Esophagus (tissue), 2 donors: ENCODE data around the gene MCAT. TPM values are rescaled to one million over a fixed set of nuclear protein-coding genes. Genes with fewer than 3 reads are reported as not detected.

Source experiments
- H3K27ac ChIP-seq, 2 donors: one replicate each; pipeline ENCODE4 v1.5.1; 2013; ENCODE audit warnings: low read depth in 2 of 2, mild to moderate bottlenecking in 2 of 2, inconsistent platforms in 1 of 2, low read length in 1 of 2, moderate library complexity in 1 of 2
- H3K27me3 ChIP-seq, 2 donors: one replicate each; pipeline ENCODE4 v1.6.1; 2013; ENCODE audit warnings: low read length in 2 of 2, control low read depth in 1 of 2, mild to moderate bottlenecking in 1 of 2; ENCODE audit not compliant: insufficient read depth in 2 of 2, control insufficient read depth in 1 of 2
- H3K36me3 ChIP-seq, 2 donors: one replicate each; pipeline ENCODE4 v1.6.1; 2013; ENCODE audit warnings: low read length in 1 of 2; ENCODE audit not compliant: control insufficient read depth in 2 of 2, insufficient read depth in 2 of 2
- H3K4me1 ChIP-seq, 2 donors: one replicate each; pipeline ENCODE4 v1.6.1; 2013; ENCODE audit warnings: low read length in 1 of 2; ENCODE audit not compliant: control insufficient read depth in 2 of 2, insufficient read depth in 2 of 2
- H3K4me3 ChIP-seq, 2 donors: one replicate each; pipeline ENCODE4 v1.5.1; 2013; ENCODE audit warnings: low read length in 2 of 2, mild to moderate bottlenecking in 2 of 2, low read depth in 1 of 2, moderate library complexity in 1 of 2
- H3K9me3 ChIP-seq, 2 donors: one replicate each; pipeline ENCODE4 v1.6.1; 2013; ENCODE audit warnings: mild to moderate bottlenecking in 2 of 2, low read depth in 1 of 2, low read length in 1 of 2, moderate library complexity in 1 of 2; ENCODE audit not compliant: control insufficient read depth in 2 of 2, insufficient read depth in 1 of 2
- WGBS, 2 donors: extraction: QIAGEN DNeasy Blood & Tissue Kit; methylation state at CpG; one replicate each; pipeline ENCODE4 v1.1.7; 2013; 5-methylcytosine and 5-hydroxymethylcytosine counted together
- polyA plus RNA-seq, 2 donors: library from polyadenylated mRNA; stranded (reverse); fragments of 200-250 nt; gene quantifications; one replicate each; pipeline ENCODE4 v1.2.3, GENCODE V29; 2013
- donor health status: healthy with polysubstance abuse.
- donor health status: Bipolar disorder and iron deficiency.

The MCAT gene
- polyA plus RNA-seq, 2 donors: 10.2 to 16.6 TPM

- no peaks in the 10 kb centered on the region for H3K27me3 ChIP-seq
- peaks cover 16 to 52% of the 10 kb centered on the region in 2 donors for H3K36me3 ChIP-seq
- no peaks in the 10 kb centered on the region for H3K9me3 ChIP-seq
- H3K27ac ChIP-seq: no peak overlapping the region
- WGBS, 2 donors: 93 to 94% methylated on average over 10 of the region's 10 CpGs
- no peak overlapping the region for H3K4me3 ChIP-seq
- peaks cover 5 to 30% of the 10 kb centered on the region in 2 donors for H3K4me1 ChIP-seq
These were observed 38.9 kb upstream of the MCAT start for GRCh38 chr22:43182118-43182517.

- 90 to 94% methylated on average over 13 of the region's 13 CpGs for WGBS, 2 donors
- H3K27ac ChIP-seq: no peak overlapping the region
- no peaks in the 10 kb centered on the region for H3K9me3 ChIP-seq
- H3K4me3 ChIP-seq: no peak overlapping the region
- H3K36me3 ChIP-seq: peaks cover 16 to 56% of the 10 kb centered on the region in 2 donors
- no peaks in the 10 kb centered on the region for H3K27me3 ChIP-seq
- peaks cover 5 to 30% of the 10 kb centered on the region in 2 donors for H3K4me1 ChIP-seq
These were observed 38.3 kb upstream of the MCAT start for GRCh38 chr22:43181321-43182076.

DNA sequence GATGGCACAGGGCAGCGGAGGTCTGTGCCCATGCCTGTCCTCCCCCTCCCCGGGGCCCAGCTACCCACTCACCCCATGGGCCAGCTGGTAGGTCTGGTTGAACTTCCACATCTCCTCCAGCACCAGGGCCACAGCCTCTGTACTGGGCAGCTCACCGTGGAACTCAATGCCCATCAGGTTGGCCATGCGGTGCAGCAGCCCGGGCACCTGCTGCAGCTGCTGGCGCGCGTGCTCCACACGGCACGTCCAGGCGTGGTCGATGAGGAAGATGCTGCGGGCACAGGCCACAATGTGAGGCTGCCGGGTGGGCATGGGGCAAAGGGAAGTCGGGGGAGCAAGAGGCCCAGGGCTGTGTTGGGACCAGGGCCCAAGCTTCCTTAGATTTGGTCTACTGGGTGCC lies 37.5 kb upstream of the MCAT start:
- Histone ChIP-seq H3K27me3 (no peaks in the 10 kb centered on the region), H3K4me3 (no peak overlapping the region), H3K36me3 (peaks cover 16 to 60% of the 10 kb centered on the region in 2 donors), H3K4me1 (peaks cover 5 to 32% of the 10 kb centered on the region in 2 donors), H3K27ac (no peak overlapping the region), H3K9me3 (no peaks in the 10 kb centered on the region)
- WGBS, 2 donors: 90 to 98% methylated on average over 15 of the region's 15 CpGs

GRCh38 chr22:43179911-43180195 lies 36.7 kb upstream of the MCAT start:
- no peak overlapping the region for H3K27ac ChIP-seq
- no peaks in the 10 kb centered on the region for H3K27me3 ChIP-seq
- 97 to 98% methylated on average over 15 of the region's 15 CpGs for WGBS, 2 donors
- peaks cover 5 to 28% of the 10 kb centered on the region in 2 donors for H3K4me1 ChIP-seq
- no peaks in the 10 kb centered on the region for H3K9me3 ChIP-seq
- peaks cover 16 to 63% of the 10 kb centered on the region in 2 donors for H3K36me3 ChIP-seq
- H3K4me3 ChIP-seq: no peak overlapping the region

DNA sequence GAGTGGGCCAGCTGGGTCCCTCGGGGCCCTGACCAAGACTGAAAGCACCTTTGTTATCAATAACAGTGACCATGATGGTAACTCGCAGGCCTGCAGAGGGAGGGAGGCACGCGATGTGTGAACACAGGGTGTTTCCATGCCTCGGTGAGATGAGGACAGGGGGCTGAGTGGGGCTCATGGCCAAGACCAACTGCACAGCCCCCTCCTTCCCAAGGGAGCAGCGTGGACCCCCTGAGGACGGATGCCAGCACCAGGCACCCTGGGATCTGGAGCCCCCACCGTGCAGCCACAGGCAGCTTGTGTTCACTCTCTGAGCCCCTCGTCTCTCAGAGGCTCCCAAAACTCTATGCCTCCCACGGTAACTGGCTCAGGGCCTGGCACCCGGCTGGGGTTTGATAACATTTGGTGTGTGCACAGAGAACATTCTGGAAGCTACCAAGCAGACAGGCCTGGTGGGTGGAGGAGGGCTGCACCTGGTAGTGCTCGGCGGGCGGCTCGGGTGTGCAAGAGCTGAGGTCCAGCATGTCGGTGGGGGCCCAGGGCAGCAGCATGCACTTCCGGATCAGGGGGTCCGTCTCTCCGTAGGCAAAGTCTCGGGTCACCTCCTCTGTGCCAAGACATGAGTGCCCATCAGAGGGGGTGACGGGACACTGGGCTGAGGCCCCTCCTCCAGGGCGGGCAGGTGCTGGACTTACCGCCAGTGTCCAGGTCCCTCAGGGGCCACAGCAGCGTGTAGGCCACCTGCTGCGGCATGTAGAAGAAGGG lies 36.1 kb upstream of the MCAT start:
- WGBS, 2 donors: 96% methylated on average over 25 of the region's 25 CpGs
- Histone ChIP-seq H3K27me3 (no peaks in the 10 kb centered on the region), H3K4me1 (peaks cover under 1 to 26% of the 10 kb centered on the region in 2 donors), H3K9me3 (no peaks in the 10 kb centered on the region), H3K4me3 (no peak overlapping the region), H3K36me3 (peaks cover 16 to 66% of the 10 kb centered on the region in 2 donors), H3K27ac (no peak overlapping the region)

DNA sequence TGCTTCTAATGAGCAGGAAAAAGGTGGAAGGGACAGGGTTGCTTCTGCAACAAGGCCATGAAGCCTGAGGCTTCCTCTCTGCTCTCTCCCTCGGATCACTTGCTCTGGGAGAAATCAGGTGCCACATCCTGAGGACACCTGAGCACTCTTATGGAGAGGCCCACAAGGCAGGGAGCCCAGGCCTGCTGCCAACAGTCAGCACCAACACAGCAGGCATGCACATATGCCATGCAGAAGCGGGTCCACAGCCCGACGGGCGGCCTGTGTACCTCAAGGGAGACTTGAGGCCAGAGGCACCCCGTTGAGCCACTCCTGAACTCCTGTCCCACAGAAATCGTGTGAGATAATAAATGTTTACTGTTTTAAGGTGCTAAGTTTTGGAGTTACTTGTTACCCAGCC lies 34.3 kb upstream of the MCAT start:
- H3K27me3 ChIP-seq: no peaks in the 10 kb centered on the region
- WGBS, 2 donors: 81 to 84% methylated on average over 7 of the region's 7 CpGs
- no peaks in the 10 kb centered on the region for H3K9me3 ChIP-seq
- H3K4me1 ChIP-seq: peaks cover 0 to 21% of the 10 kb centered on the region in 2 donors
- H3K36me3 ChIP-seq: peaks cover 16 to 69% of the 10 kb centered on the region in 2 donors
- H3K4me3 ChIP-seq: no peak overlapping the region
- H3K27ac ChIP-seq: no peak overlapping the region

DNA sequence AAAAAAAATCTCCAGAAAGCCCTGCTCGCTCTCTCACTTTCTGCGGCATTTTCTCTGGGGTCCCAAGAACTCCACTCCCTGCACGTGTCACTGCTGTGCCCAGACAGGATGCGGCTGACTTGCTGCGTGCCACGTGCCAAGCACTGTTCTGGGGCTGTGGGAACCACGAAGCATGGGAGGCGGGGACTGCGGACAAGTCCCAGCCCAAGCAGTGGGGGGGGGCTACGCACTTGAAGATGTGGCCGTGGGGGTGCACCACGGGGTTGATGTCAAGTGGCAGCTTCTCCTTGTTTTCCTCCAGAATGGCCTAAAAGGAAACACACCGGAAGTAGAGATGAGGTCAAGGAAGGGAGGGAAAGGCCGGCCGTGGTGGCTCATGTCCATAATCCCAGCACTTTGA lies 32.9 kb upstream of the MCAT start:
- Histone ChIP-seq H3K4me3 (no peak overlapping the region), H3K9me3 (no peaks in the 10 kb centered on the region), H3K27ac (peak overlapping the region; percentile 22 to 91), H3K27me3 (no peaks in the 10 kb centered on the region), H3K4me1 (peaks cover 0 to 29% of the 10 kb centered on the region in 2 donors), H3K36me3 (peaks cover 18 to 71% of the 10 kb centered on the region in 2 donors)
- WGBS, 2 donors: 68 to 79% methylated on average over 15 of the region's 15 CpGs

DNA sequence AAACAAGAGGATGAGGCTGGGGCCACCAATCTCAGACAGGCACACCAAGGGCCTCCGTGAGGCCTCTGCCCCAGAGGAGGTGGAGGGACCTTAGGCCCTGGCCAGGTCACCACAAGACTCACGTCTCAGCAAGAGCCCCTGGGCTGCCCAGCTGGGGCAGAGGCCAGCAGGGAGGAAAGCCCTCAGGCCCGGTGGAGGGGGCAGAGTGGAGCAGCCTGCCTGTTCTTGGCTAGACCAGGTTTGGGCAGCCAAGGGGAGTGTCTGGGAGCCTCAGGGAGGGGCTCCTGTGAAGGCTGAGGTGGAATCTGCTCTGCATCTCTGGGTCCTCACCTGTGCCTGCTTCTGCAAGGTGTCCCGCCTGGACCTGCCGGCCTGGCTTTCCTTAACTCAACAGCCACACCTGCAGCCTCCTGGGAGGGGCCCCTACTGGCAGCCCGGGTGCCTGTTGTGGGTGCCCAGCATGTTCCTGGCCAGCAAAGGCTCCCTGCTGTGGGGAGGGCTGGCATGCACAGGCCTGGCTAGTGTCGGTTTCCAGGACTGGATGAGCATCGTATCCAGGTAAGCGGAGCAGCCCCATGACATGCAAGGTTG lies 31.8 kb upstream of the MCAT start:
- Histone ChIP-seq H3K4me3 (no peak overlapping the region), H3K36me3 (peaks cover 16 to 72% of the 10 kb centered on the region in 2 donors), H3K9me3 (no peaks in the 10 kb centered on the region), H3K27ac (peak overlapping the region; percentile 69 to 91), H3K4me1 (peaks cover 0 to 35% of the 10 kb centered on the region in 2 donors), H3K27me3 (no peaks in the 10 kb centered on the region)
- 54 to 66% methylated on average over 9 of the region's 9 CpGs for WGBS, 2 donors

GRCh38 chr22:43173976-43174720 lies 30.9 kb upstream of the MCAT start:
- H3K27ac ChIP-seq: peak overlapping the region; percentile 69 to 91
- WGBS, 2 donors: 71 to 76% methylated on average over 39 of the region's 39 CpGs
- H3K9me3 ChIP-seq: no peaks in the 10 kb centered on the region
- peaks cover 12 to 71% of the 10 kb centered on the region in 2 donors for H3K36me3 ChIP-seq
- peaks cover 0 to 36% of the 10 kb centered on the region in 2 donors for H3K4me1 ChIP-seq
- H3K27me3 ChIP-seq: no peaks in the 10 kb centered on the region
- no peak overlapping the region for H3K4me3 ChIP-seq
